Memory B cell (primary cell): ENCODE measurements around the gene TUBB4B.
"Not testable (repeated sequence)": the region's sequence is repeated elsewhere in the genome, so short reads cannot be mapped to it uniquely, and the experiment has no call there.

ENCODE experiments used
- ATAC-seq: fragments of 150-1000 bp; cut with Tn5 transposase; 2 replicates; pipeline ENCODE4 v1.10.0; 2021; ENCODE audit warnings: low read depth, mild to moderate bottlenecking, moderate library complexity
- DNase-seq, 2 donors: peaks; one replicate each; pipeline ENCODE4 v3.0.0; 2022; ENCODE audit warnings: low spot score in 2 of 2
- H3K27ac Mint-ChIP-seq: one replicate; pipeline ENCODE4 v1.8.0; 2022; ENCODE audit warnings: mild to moderate bottlenecking, moderate library complexity, mixed read lengths
- H3K27me3 Mint-ChIP-seq: one replicate; pipeline ENCODE4 v1.8.0; 2022; ENCODE audit warnings: mixed read lengths
- H3K36me3 Mint-ChIP-seq: one replicate; pipeline ENCODE4 v1.8.0; 2022; ENCODE audit warnings: mild to moderate bottlenecking, mixed read lengths
- H3K4me1 Mint-ChIP-seq: one replicate; pipeline ENCODE4 v1.8.0; 2022; ENCODE audit warnings: mixed read lengths
- H3K4me3 Mint-ChIP-seq: one replicate; pipeline ENCODE4 v1.8.0; 2022; ENCODE audit warnings: mild to moderate bottlenecking, moderate library complexity, mixed read lengths
- H3K9me3 Mint-ChIP-seq: one replicate; pipeline ENCODE4 v1.8.0; 2022; ENCODE audit warnings: mixed read lengths

Gene TUBB4B

GRCh38 chr9:137254624-137255447 is 13.7 kb downstream of the TUBB4B start, which contains the start of gene NELFB:
TSS of gene NELFB (plus strand) at chr9:137255327.
- peak; percentile 90 for ATAC-seq
- Mint-ChIP-seq H3K36me3 (no peaks in the 10 kb centered on the region), H3K4me3 (peak within 1 kb of the TSS; percentile 89), H3K4me1 (peaks cover 9% of the 10 kb centered on the region), H3K9me3 (no peaks in the 10 kb centered on the region), H3K27ac (peak within 1 kb of the TSS; percentile 76), H3K27me3 (peaks cover 1% of the 10 kb centered on the region)
- peak; percentile 98 to 100 for DNase-seq

GRCh38 chr9:137255448-137256114 is 14.5 kb downstream of the TUBB4B start:
- Mint-ChIP-seq H3K27me3 (peaks cover 1% of the 10 kb centered on the region), H3K9me3 (no peaks in the 10 kb centered on the region), H3K4me1 (peaks cover 9% of the 10 kb centered on the region), H3K36me3 (no peaks in the 10 kb centered on the region), H3K27ac (no peak overlapping the region), H3K4me3 (peak overlapping the region; percentile 84)
- DNase-seq (no peak), ATAC-seq (no peak)

GRCh38 chr9:137256362-137256761 is 15.3 kb downstream of the TUBB4B start:
- H3K36me3 Mint-ChIP-seq: no peaks in the 10 kb centered on the region
- DNase-seq: no peak
- H3K27ac Mint-ChIP-seq: no peak overlapping the region

GRCh38 chr9:137256856-137257255 is 15.8 kb downstream of the TUBB4B start:
- H3K4me3 Mint-ChIP-seq: peak overlapping the region; percentile 39
- no peaks in the 10 kb centered on the region for H3K36me3 Mint-ChIP-seq
- DNase-seq (no peak), ATAC-seq (no peak)
- H3K4me1 Mint-ChIP-seq: peaks cover 12% of the 10 kb centered on the region
- no peaks in the 10 kb centered on the region for H3K9me3 Mint-ChIP-seq
- no peak overlapping the region for H3K27ac Mint-ChIP-seq
- no peaks in the 10 kb centered on the region for H3K27me3 Mint-ChIP-seq

More at GRCh38 chr9:137256362-137256761, 15.3 kb downstream of the TUBB4B start:
- peaks cover 9% of the 10 kb centered on the region for H3K4me1 Mint-ChIP-seq
- H3K4me3 Mint-ChIP-seq: peak overlapping the region; percentile 84
- no peaks in the 10 kb centered on the region for H3K27me3 Mint-ChIP-seq
- H3K9me3 Mint-ChIP-seq: no peaks in the 10 kb centered on the region
- no peak for ATAC-seq

- H3K27ac Mint-ChIP-seq, DNase-seq, ATAC-seq, H3K4me1 Mint-ChIP-seq, H3K27me3 Mint-ChIP-seq, H3K9me3 Mint-ChIP-seq, H3K4me3 Mint-ChIP-seq, H3K36me3 Mint-ChIP-seq: not testable (repeated sequence)
Observed at GRCh38 chr9:137262173-137262908, 21.3 kb downstream of the TUBB4B start.

- H3K36me3 Mint-ChIP-seq: peaks cover 3% of the 10 kb centered on the region
- H3K4me1 Mint-ChIP-seq: peaks cover 12% of the 10 kb centered on the region
- no peak overlapping the region for H3K4me3 Mint-ChIP-seq
- ATAC-seq: no peak
- H3K27ac Mint-ChIP-seq: no peak overlapping the region
- no peaks in the 10 kb centered on the region for H3K27me3 Mint-ChIP-seq
- DNase-seq: no peak
- no peaks in the 10 kb centered on the region for H3K9me3 Mint-ChIP-seq
Observed at GRCh38 chr9:137262909-137263285, 21.8 kb downstream of the TUBB4B start.

- Mint-ChIP-seq H3K27me3 (no peaks in the 10 kb centered on the region), H3K4me3 (no peak overlapping the region), H3K9me3 (no peaks in the 10 kb centered on the region), H3K36me3 (peaks cover 3% of the 10 kb centered on the region), H3K27ac (no peak overlapping the region), H3K4me1 (peaks cover 16% of the 10 kb centered on the region)
- ATAC-seq (no peak), DNase-seq (no peak)
Observed at GRCh38 chr9:137263506-137263905, 22.4 kb downstream of the TUBB4B start.

- peaks cover 6% of the 10 kb centered on the region for H3K36me3 Mint-ChIP-seq
- H3K9me3 Mint-ChIP-seq: no peaks in the 10 kb centered on the region
- no peak overlapping the region for H3K27ac Mint-ChIP-seq
- no peak for DNase-seq
- H3K4me1 Mint-ChIP-seq: peaks cover 20% of the 10 kb centered on the region
- no peak for ATAC-seq
- no peaks in the 10 kb centered on the region for H3K27me3 Mint-ChIP-seq
- H3K4me3 Mint-ChIP-seq: no peak overlapping the region
Observed at GRCh38 chr9:137264067-137264466, 23.0 kb downstream of the TUBB4B start.

GRCh38 chr9:137265496-137266161 is 24.5 kb downstream of the TUBB4B start:
- peaks cover 6% of the 10 kb centered on the region for H3K36me3 Mint-ChIP-seq
- no peaks in the 10 kb centered on the region for H3K9me3 Mint-ChIP-seq
- H3K4me3 Mint-ChIP-seq: no peak overlapping the region
- DNase-seq: no peak
- no peak for ATAC-seq
- H3K27ac Mint-ChIP-seq: no peak overlapping the region
- H3K27me3 Mint-ChIP-seq: no peaks in the 10 kb centered on the region
- peaks cover 26% of the 10 kb centered on the region for H3K4me1 Mint-ChIP-seq

- DNase-seq (no peak), ATAC-seq (no peak)
- Mint-ChIP-seq H3K4me3 (no peak overlapping the region), H3K27me3 (no peaks in the 10 kb centered on the region), H3K27ac (no peak overlapping the region), H3K36me3 (peaks cover 6% of the 10 kb centered on the region), H3K4me1 (peaks cover 26% of the 10 kb centered on the region), H3K9me3 (no peaks in the 10 kb centered on the region)
Observed at GRCh38 chr9:137266162-137266527, 25.1 kb downstream of the TUBB4B start.

GRCh38 chr9:137266585-137267453 is 25.7 kb downstream of the TUBB4B start:
- Mint-ChIP-seq H3K4me1 (peaks cover 26% of the 10 kb centered on the region), H3K9me3 (no peaks in the 10 kb centered on the region), H3K27me3 (no peaks in the 10 kb centered on the region), H3K27ac (no peak overlapping the region), H3K36me3 (peaks cover 6% of the 10 kb centered on the region), H3K4me3 (no peak overlapping the region)
- ATAC-seq (no peak), DNase-seq (no peak)

GRCh38 chr9:137267933-137268355 is 26.9 kb downstream of the TUBB4B start:
- no peaks in the 10 kb centered on the region for H3K9me3 Mint-ChIP-seq
- peak; percentile 44 for ATAC-seq
- peaks cover 6% of the 10 kb centered on the region for H3K36me3 Mint-ChIP-seq
- DNase-seq: no peak
- no peaks in the 10 kb centered on the region for H3K27me3 Mint-ChIP-seq
- peak overlapping the region; percentile 54 for H3K27ac Mint-ChIP-seq
- peaks cover 25% of the 10 kb centered on the region for H3K4me1 Mint-ChIP-seq
- H3K4me3 Mint-ChIP-seq: peak overlapping the region; percentile 87
